GM18526 (cell line): ENCODE data around the gene HDAC4.

Experiments
- POLR2A ChIP-seq: IDR thresholded peaks from 3 replicates; pipeline ENCODE4 v1.6.1; 2011; ENCODE audit not compliant: insufficient read length; ENCODE audit errors: extremely low read depth

HDAC4 gene

DNA sequence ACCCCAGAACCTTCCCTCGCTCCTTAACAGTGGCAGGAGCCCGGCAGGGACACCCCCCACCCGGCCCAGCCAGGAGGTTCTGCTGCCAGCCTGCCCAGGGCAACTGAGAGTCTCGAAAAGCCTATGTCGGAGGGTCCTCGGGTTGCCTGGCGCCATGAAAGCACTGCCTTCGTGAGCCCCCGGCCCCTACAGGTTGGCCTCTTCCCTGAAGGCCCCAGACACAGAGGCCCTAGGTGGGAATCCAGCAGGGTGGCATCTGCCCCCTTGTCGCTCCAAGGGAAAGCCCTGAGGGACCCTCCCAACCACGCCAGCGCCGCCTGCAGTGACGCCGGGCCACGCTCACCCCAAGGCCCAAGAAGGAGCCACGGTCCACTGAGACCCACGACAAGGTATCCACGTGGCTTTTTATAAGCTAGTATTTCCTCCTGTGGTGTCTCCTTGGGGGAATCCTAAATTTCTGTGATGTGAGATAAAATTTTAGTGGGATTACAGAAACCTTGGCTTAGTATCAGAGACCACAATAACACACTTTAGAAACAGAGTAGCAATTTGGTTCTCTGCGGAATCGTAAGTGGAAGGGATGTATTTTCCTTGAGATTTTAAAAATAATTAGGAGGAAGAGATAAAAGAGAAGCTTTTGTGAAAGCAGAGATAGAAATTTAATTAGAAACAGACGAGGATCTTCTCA is 138.9 kb downstream of the HDAC4 start:
- TF ChIP-seq POLR2A: no peak

DNA sequence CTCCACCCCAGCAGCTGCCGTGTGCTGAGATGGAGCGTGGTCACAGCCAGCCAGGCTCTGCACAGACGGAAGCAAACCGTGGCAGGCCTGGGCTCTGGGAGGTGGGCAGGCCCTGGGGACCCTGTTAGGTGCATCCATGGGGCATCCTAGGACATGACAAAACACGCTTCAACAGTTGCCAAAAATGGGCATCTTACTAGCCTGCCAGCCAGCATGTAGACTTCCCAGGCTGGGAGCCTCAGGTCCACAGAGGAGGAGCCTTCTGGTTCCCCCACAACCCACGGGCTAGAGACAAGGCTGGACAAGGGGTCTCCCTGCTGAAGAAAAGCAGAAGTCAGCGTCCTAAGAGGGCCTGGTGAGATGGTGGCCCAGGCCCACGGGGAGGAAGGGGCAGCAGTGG is 139.5 kb downstream of the HDAC4 start:
- TF ChIP-seq POLR2A: no peak

DNA sequence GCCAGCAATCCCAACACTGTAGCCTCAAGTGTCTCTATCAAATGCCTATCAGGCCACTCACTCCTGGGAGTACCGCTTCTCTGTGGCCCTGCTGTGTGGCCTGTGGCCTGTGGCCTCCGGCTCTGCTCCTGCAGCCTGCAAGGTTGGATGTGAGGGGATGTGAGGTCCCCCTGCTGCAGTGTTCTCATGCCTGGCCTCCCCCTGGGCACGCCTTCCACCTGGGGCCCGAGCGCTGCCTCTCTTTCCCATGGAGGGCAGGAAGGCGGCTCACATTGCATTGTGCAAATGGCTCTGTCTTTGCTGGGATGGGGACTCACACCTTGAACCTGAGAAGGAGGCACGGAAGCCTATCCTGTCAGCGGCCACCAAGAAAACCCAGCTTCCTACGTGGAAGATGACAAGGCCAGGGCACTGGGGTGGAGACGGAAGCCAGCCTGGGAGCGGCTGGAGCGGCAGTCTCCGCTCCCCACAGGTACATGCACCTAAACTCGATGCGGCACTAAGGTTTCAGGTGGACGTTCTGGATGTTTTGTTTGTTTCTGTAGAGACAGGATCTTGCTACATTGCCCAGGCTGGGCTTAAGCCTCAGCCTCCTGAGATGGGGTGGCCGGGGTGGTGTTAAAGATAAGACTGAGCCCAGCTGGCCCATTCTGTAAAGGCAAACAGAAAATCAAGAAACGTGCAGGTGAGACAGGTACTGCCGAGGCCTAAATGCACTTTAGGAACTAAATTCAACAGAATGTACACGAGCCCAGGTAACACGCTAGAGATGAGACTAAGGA is 140.1 kb downstream of the HDAC4 start:
- no peak for TF ChIP-seq POLR2A

- TF ChIP-seq POLR2A: no peak
These were observed 141.1 kb downstream of the HDAC4 start for GRCh38 chr2:239259603-239260298.

DNA sequence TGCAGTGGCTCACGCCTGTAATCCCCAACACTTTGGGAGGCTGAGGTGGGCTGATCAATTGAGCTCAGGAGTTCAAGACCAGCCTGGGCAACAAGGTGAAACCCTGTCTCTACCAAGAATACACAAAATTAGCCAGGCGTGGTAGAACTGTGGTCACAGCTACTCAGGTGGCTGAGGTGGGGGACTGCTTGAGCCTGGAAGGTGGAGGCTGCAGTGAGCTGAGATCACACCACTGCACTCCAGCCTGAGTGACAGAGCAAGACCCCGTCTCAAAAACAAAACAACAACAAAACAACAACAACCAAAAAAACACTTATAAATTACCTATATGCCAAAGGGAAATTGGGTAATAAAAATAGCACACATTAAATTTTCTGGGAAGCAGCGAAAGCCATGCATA is 141.6 kb downstream of the HDAC4 start:
- no peak for TF ChIP-seq POLR2A

- no peak for TF ChIP-seq POLR2A
These were observed 142.6 kb downstream of the HDAC4 start for GRCh38 chr2:239258248-239258647.

DNA sequence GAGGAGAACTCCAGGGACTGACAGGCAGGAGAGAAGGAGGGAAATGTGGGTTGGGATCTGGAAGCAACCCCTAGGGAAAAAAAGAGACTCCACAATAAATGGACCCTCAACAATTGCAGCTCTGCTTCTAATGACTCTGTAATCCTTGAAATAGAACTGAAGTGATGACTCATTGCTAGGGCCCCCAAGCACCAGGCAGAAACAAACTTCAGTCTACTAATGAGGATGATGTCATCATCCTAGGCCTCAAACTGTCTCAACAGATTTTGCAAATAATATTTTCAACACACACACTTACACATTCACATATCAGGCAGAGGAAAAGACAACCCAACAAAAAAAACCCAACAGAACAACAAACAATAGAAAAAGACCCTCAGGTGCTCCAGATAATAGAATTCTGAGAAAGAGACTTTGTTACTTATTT is 143.3 kb downstream of the HDAC4 start:
- TF ChIP-seq POLR2A: no peak

- TF ChIP-seq POLR2A: no peak
These were observed 144.5 kb downstream of the HDAC4 start for GRCh38 chr2:239256350-239256743.

- TF ChIP-seq POLR2A: no peak
These were observed 145.0 kb downstream of the HDAC4 start for GRCh38 chr2:239255628-239256349.

DNA sequence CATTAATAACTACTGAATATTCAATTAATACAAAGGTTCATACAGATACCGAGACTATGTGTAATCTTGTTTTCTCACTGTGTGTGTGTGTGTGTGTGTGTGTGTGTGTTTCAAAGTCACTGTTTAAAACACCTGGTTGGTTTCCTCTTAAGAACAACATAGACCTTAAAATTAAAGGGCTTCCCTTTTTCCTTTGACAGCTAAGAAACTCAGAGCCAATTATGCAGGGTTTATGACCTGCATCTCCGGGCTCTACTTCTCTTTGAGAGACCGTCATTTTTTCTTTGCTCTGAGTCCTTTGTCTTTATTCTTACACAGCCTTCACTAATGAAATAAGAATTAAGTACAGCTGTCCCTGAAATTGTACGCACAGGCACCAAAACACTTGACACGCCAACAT is 145.6 kb downstream of the HDAC4 start:
- TF ChIP-seq POLR2A: no peak

DNA sequence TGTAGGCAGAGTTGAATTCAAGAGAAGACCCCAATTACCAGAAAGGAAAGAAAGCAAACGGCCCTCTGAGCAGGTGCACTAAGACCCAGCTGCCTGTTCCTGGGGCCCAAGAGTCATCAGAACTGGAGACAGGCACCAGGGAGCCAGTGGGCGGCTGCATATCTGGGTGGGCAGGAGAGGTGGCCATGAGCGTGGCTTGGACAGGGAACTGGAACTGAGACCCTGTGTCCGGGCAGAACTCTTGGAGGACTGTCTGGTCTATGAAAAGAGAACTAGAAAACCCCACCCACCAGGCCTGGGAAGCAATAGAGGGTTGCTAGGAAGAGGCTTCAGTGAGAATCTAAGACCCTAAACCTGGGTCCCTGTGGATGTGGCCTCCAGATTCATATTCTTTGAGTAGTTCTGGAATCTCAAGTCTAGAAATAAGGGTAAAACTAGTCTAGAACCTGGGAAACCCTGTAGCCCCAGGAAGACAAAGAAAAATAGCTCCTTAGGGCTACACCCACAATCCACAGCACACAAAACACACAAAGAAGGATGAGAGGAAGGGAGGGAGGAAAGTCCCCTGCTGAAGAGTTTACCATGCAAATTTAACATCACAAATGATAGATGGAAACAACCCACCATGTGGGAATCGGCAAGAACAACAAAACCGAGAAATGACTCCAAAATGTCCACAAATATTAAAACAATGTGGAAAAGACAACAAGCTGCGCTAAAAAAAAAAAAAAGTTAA is 147.0 kb downstream of the HDAC4 start:
- TF ChIP-seq POLR2A: no peak

DNA sequence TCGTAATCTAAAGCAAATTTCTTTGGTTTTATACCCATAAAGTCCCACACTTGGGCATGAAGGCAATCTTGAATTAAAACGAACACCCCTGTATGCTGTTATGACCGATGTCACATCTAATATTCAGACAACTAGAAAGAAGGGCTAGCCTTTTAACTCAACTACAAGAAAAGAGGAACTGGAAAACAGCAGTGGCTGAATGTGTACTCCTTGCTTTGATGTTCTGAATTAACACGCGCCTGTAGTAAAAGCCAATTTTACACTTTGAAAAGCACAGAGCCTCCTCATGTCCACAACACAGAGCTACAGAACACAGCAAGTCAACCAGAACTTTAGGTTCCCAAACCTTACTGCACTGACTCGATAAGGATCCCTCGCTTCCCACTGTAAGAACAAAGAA is 147.6 kb downstream of the HDAC4 start:
- TF ChIP-seq POLR2A: no peak

- TF ChIP-seq POLR2A: no peak
These were observed 148.0 kb downstream of the HDAC4 start for GRCh38 chr2:239252801-239253200.

DNA sequence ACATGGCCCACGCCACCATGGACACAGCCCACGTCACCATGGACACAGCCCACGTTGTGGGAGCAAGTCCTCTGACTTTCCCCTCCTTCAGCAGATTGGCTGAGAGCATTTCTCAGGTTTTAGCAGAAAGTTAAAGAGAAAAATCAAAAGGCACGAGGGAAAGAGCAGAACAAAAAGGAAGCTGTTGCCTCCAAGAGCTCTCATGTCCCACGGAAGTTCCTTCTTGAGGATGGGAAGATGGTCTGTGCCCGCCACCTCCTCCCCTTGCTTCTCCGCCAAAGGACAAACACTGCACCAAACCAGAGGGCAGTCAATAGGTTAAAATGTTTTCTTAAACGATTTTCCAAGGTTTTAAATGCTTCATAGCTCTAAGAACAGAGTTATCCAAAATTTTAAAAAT is 148.4 kb downstream of the HDAC4 start:
- TF ChIP-seq POLR2A: no peak

DNA sequence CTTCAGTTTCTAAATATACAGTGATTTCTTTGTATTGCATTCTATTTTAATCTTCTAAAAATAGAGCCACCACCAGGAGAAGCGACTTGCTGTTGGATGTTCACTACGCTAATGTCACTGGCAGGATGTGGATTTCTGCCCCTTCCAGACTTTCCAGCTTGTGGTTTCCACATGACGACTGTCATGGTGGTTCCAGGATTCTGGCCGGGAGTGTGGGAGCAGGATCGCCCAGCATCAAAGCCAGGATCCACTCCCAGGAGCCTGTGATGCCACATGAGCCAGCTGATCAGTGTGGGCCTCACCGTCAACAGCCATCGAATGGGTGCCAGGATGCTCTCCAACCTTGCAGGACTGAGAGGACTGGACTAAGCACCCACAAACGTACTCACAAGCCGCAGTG is 148.8 kb downstream of the HDAC4 start:
- no peak for TF ChIP-seq POLR2A
